GM12878 (cell line): ENCODE measurements around the gene ZNF174. TPM values are rescaled to one million over a fixed set of nuclear protein-coding genes. Genes with fewer than 3 reads are reported as not detected.

Experiments
- CHD2 ChIP-seq: IDR thresholded peaks from 2 replicates; pipeline ENCODE4 v1.6.1; 2011; ENCODE audit warnings: low read depth, low read length, improper control_type of control experiment, borderline replicate concordance
- CREM ChIP-seq: IDR thresholded peaks from 2 replicates; pipeline ENCODE4 v1.6.1; 2014; ENCODE audit warnings: antibody characterized with exemption, low read depth
- E2F8 ChIP-seq: fragments of 450-650 bp; IDR thresholded peaks from 2 replicates; pipeline ENCODE4 v1.6.1; 2018; ENCODE audit warnings: mild to moderate bottlenecking, low read depth, moderate library complexity; ENCODE audit not compliant: partially characterized antibody
- EGR1 ChIP-seq, 2 experiments: IDR thresholded peaks; 1 replicate in 1 of 2; 2 replicates in 1 of 2; pipeline ENCODE4 v1.6.1; 2011 to 2012; ENCODE audit warnings: low read depth in 2 of 2, low read length in 2 of 2, borderline replicate concordance in 1 of 2, mild to moderate bottlenecking in 1 of 2, moderate library complexity in 1 of 2
- FOXM1 ChIP-seq: IDR thresholded peaks from 2 replicates; pipeline ENCODE4 v1.6.1; 2012; ENCODE audit warnings: low read depth, mild to moderate bottlenecking, inconsistent platforms, low read length, moderate library complexity
- GABPA ChIP-seq: IDR thresholded peaks from 2 replicates; pipeline ENCODE4 v1.6.1; 2014; ENCODE audit warnings: antibody characterized with exemption, low read depth, mild to moderate bottlenecking, inconsistent platforms
- HDAC2 ChIP-seq: fragments of 200-600 bp; sonication (generic); IDR thresholded peaks from 2 replicates; pipeline ENCODE4 v1.6.1; 2017
- NR2C1 ChIP-seq: fragments of 450-650 bp; IDR thresholded peaks from 2 replicates; pipeline ENCODE4 v1.6.1; 2017; ENCODE audit warnings: antibody characterized with exemption, mild to moderate bottlenecking, moderate library complexity
- PBX3 ChIP-seq: IDR thresholded peaks from 2 replicates; pipeline ENCODE4 v1.6.1; 2011; ENCODE audit warnings: mild to moderate bottlenecking, low read depth, low read length, moderate library complexity; ENCODE audit not compliant: insufficient replicate concordance
- RAD21 ChIP-seq: IDR thresholded peaks from 2 replicates; pipeline ENCODE4 v1.6.1; 2011; ENCODE audit warnings: mild to moderate bottlenecking, low read depth, low read length, moderate library complexity; ENCODE audit not compliant: insufficient read depth
- RELB ChIP-seq: fragments of 450-650 bp; IDR thresholded peaks from 2 replicates; pipeline ENCODE4 v1.6.1; 2017; ENCODE audit warnings: low read depth, mild to moderate bottlenecking, moderate library complexity
- SKIL ChIP-seq: fragments of 450-650 bp; IDR thresholded peaks from 2 replicates; pipeline ENCODE4 v1.6.1; 2017; ENCODE audit warnings: mild to moderate bottlenecking, low read depth, inconsistent platforms; ENCODE audit not compliant: poor library complexity, severe bottlenecking
- SUZ12 ChIP-seq: fragments of 200-600 bp; sonication (generic); IDR thresholded peaks from one replicate; pipeline ENCODE4 v1.6.1; 2018; ENCODE audit warnings: antibody characterized with exemption, mild to moderate bottlenecking; ENCODE audit not compliant: unreplicated experiment
- ZNF687 ChIP-seq: fragments of 450-650 bp; IDR thresholded peaks from 2 replicates; pipeline ENCODE4 v1.6.1; 2017; ENCODE audit warnings: mild to moderate bottlenecking, moderate library complexity
- ZZZ3 ChIP-seq: IDR thresholded peaks from 2 replicates; pipeline ENCODE4 v1.6.1; 2011; ENCODE audit warnings: low read depth; ENCODE audit not compliant: control insufficient read depth, insufficient read length
- polyA plus RNA-seq, 11 experiments: library from polyadenylated mRNA; depleted of rRNA in 4 of 11; unstranded in 6 of 11; stranded (reverse) in 5 of 11; fragments of >200 nt; fragmentation: Nextera tagmentation in 4 of 11; fragmentation: Illumina TruSeq in 1 of 11; extraction: Ambion mirVana in 4 of 11; extraction: Trizol in 1 of 11; gene quantifications; 1 replicate in 1 of 11; 2 replicates in 10 of 11; pipeline versions ENCODE4 v1.2.1 to v1.2.3, GENCODE V29; 2011 to 2016; ENCODE audit warnings: inconsistent platforms in 2 of 11, missing spikeins in 2 of 11, low read depth in 1 of 11
- total RNA-seq, 4 experiments: library from RNA; depleted of rRNA in 3 of 4; stranded (reverse); fragments of >200 nt in 3 of 4; fragmentation: Illumina TruSeq in 1 of 4; extraction: Trizol in 1 of 4; gene quantifications; 2 replicates each; pipeline versions ENCODE4 v1.2.1 to v1.2.3, GENCODE V29; 2013 to 2021

The ZNF174 gene
- total and polyA plus RNA-seq, 10 of the 15 experiments (the other 5 are each of a cell fraction or from before 2014, with no cell fraction given) = 3.0 to 14.3 (median 10.1) TPM

- peak; percentile 23; the same call in 1 of the 2 replicates for TF ChIP-seq RAD21
- TF ChIP-seq EGR1 (IDR thresholded peaks at IDR 0.05; ENCODE audit: borderline replicate concordance in 1 of 2, low read depth in 2 of 2, low read length in 2 of 2) = peak in 1 of 2 experiments; percentile 86; a peak in 2 of 3 replicates
- TF ChIP-seq NR2C1 = no peak
- no peak for TF ChIP-seq SUZ12
- no peak for TF ChIP-seq HDAC2
- no peak for TF ChIP-seq ZZZ3
- TF ChIP-seq RELB = 0 out of 2 replicates have a peak, but pooled peaks have one; percentile 25
- peak; percentile 74 for TF ChIP-seq CHD2
- TF ChIP-seq FOXM1 = no peak
- no peak for TF ChIP-seq PBX3
- peak; percentile 89 for TF ChIP-seq GABPA
- no peak for TF ChIP-seq ZNF687
- TF ChIP-seq E2F8 = peak; percentile 37
- TF ChIP-seq SKIL = no peak
- 0 out of 2 replicates have a peak, but pooled peaks have one; percentile 24 for TF ChIP-seq CREM
These were observed 42.4 kb downstream of the ZNF174 start, which contains the start of the genes NAA60 and ZNF597 (continued) for GRCh38 chr16:3443108-3444031.
